HS-5 (cell line): ENCODE results near the gene PADI6.

Source experiments
- DNase-seq: peaks from one replicate; pipeline ENCODE4 v3.0.0-alpha.2; 2012; ENCODE audit warnings: low read depth

PADI6 gene

GRCh38 chr1:17356387-17357026, 15.5 kb upstream of the PADI6 start:
- DNase-seq, result no peak

- no peak for DNase-seq
These were observed 13.4 kb upstream of the PADI6 start for GRCh38 chr1:17358557-17358956.

GRCh38 chr1:17359031-17359430, 13.0 kb upstream of the PADI6 start:
- DNase-seq, result no peak

GRCh38 chr1:17359808-17360207, 12.2 kb upstream of the PADI6 start:
- DNase-seq, result no peak

GRCh38 chr1:17360272-17360956, 11.6 kb upstream of the PADI6 start:
- no peak for DNase-seq

- DNase-seq, result no peak
These were observed 10.3 kb upstream of the PADI6 start for GRCh38 chr1:17361687-17362086.

GRCh38 chr1:17363351-17363750, 8.6 kb upstream of the PADI6 start:
- no peak for DNase-seq

GRCh38 chr1:17363771-17364170, 8.2 kb upstream of the PADI6 start:
- DNase-seq, result no peak

- no peak for DNase-seq
These were observed 6.7 kb upstream of the PADI6 start for GRCh38 chr1:17365293-17365692.

- peak; percentile 58 for DNase-seq
These were observed 2.5 kb upstream of the PADI6 start for GRCh38 chr1:17369466-17369865.

GRCh38 chr1:17370618-17371017, 1.4 kb upstream of the PADI6 start:
- DNase-seq, result no peak

- no peak for DNase-seq
These were observed 959 bp downstream of the PADI6 start for GRCh38 chr1:17372955-17373354.

GRCh38 chr1:17375651-17376050, 3.7 kb downstream of the PADI6 start:
- no peak for DNase-seq

GRCh38 chr1:17377325-17377953, 5.4 kb downstream of the PADI6 start:
- DNase-seq, result no peak

GRCh38 chr1:17381161-17381560, 9.2 kb downstream of the PADI6 start:
- DNase-seq, result no peak

GRCh38 chr1:17392199-17392740, 20.3 kb downstream of the PADI6 start:
- no peak for DNase-seq

GRCh38 chr1:17393230-17393629, 21.2 kb downstream of the PADI6 start:
- no peak for DNase-seq

- no peak for DNase-seq
These were observed 26.1 kb downstream of the PADI6 start for GRCh38 chr1:17397910-17398695.

GRCh38 chr1:17400725-17401341, 28.8 kb downstream of the PADI6 start:
- no peak for DNase-seq

GRCh38 chr1:17401841-17402240, 29.8 kb downstream of the PADI6 start:
- DNase-seq, result no peak

- DNase-seq, result no peak
These were observed 31.1 kb downstream of the PADI6 start for GRCh38 chr1:17403081-17403480.
